IMR-90 (cell line): Measurements from ENCODE around the gene KRTAP4-16.

Source experiments
- BHLHE40 ChIP-seq: fragments of 150-350 bp; IDR thresholded peaks from 2 replicates; pipeline ENCODE4 v1.6.1; 2016; ENCODE audit warnings: mild to moderate bottlenecking, low read depth, low read length
- CEBPB ChIP-seq: IDR thresholded peaks from 2 replicates; pipeline ENCODE4 v1.6.1; 2012; ENCODE audit warnings: low read depth, low read length, improper control_type of control experiment
- CTCF ChIP-seq: conservative IDR thresholded peaks from 2 replicates; pipeline ENCODE4 v1.5.1; 2012; ENCODE audit warnings: mild to moderate bottlenecking, low read depth, low read length, improper control_type of control experiment
- FOS ChIP-seq: fragments of 150-350 bp; IDR thresholded peaks from 2 replicates; pipeline ENCODE4 v1.6.1; 2016; ENCODE audit warnings: low read depth, low read length
- MXI1 ChIP-seq: IDR thresholded peaks from 2 replicates; pipeline ENCODE4 v1.6.1; 2012; ENCODE audit warnings: low read depth, mild to moderate bottlenecking, low read length, moderate library complexity, borderline replicate concordance
- POLR2A ChIP-seq: IDR thresholded peaks from 2 replicates; pipeline ENCODE4 v1.6.1; 2012; ENCODE audit warnings: mild to moderate bottlenecking, low read depth, low read length
- RAD21 ChIP-seq: IDR thresholded peaks from 2 replicates; pipeline ENCODE4 v1.6.1; 2012; ENCODE audit warnings: low read length, improper control_type of control experiment
- SMC3 ChIP-seq: fragments of 150-350 bp; IDR thresholded peaks from 2 replicates; pipeline ENCODE4 v1.6.1; 2016; ENCODE audit warnings: low read depth, mild to moderate bottlenecking, antibody characterized with exemption, low read length, moderate library complexity
- TF ChIP-seq, protein P1 (sequence below): fragments of 150-350 bp; IDR thresholded peaks from 2 replicates; pipeline ENCODE4 v1.6.1; 2016; ENCODE audit warnings: low read depth, mild to moderate bottlenecking, low read length, moderate library complexity, borderline replicate concordance
- TF ChIP-seq, protein P2 (sequence below): fragments of 150-350 bp; IDR thresholded peaks from 2 replicates; pipeline ENCODE4 v1.6.1; 2017; ENCODE audit warnings: mild to moderate bottlenecking, antibody characterized with exemption, low read length, low read depth

DNA sequence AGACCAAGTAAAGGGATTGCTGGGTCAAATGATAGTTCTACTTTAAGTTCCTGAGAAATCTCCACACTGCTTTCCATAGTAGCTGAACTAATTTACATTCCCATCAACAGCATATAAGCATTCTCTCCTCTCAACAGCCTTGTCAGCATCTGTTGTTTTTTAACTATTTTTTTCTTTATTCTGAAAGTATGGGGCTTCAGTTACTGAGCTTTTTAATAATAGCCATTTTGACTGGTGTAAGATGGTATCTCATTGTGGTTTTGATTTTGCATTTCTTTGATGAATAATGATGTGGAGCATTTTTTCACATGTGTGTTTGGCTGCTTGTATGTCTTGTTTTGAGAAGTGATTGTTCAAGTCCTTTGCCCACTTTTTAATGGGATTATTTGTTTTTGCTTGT, 49.4 kb downstream of the KRTAP4-16 start:
- TF ChIP-seq SMC3, result no peak
- TF ChIP-seq MXI1, result no peak
- TF ChIP-seq RAD21, result no peak
- no peak for TF ChIP-seq POLR2A
- no peak for TF ChIP-seq CTCF
- TF ChIP-seq, protein P1, sequence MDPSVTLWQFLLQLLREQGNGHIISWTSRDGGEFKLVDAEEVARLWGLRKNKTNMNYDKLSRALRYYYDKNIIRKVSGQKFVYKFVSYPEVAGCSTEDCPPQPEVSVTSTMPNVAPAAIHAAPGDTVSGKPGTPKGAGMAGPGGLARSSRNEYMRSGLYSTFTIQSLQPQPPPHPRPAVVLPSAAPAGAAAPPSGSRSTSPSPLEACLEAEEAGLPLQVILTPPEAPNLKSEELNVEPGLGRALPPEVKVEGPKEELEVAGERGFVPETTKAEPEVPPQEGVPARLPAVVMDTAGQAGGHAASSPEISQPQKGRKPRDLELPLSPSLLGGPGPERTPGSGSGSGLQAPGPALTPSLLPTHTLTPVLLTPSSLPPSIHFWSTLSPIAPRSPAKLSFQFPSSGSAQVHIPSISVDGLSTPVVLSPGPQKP, result no peak
- TF ChIP-seq CEBPB, result no peak
- no peak for TF ChIP-seq BHLHE40
- TF ChIP-seq FOS, result no peak
- TF ChIP-seq, protein P2, sequence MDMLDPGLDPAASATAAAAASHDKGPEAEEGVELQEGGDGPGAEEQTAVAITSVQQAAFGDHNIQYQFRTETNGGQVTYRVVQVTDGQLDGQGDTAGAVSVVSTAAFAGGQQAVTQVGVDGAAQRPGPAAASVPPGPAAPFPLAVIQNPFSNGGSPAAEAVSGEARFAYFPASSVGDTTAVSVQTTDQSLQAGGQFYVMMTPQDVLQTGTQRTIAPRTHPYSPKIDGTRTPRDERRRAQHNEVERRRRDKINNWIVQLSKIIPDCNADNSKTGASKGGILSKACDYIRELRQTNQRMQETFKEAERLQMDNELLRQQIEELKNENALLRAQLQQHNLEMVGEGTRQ, result no peak
